Stimulated activated CD4-positive, alpha-beta T cell treated with anti-CD3 and anti-CD28 coated beads, Interleukin-4, amount 100 ng/mL, for 4 hours (primary cell): Measurements from ENCODE around the gene EEPD1.

Source experiments
- DNase-seq, 2 experiments: peaks; one replicate each; pipeline ENCODE4 v3.0.0-alpha.2; 2020

EEPD1 gene

DNA sequence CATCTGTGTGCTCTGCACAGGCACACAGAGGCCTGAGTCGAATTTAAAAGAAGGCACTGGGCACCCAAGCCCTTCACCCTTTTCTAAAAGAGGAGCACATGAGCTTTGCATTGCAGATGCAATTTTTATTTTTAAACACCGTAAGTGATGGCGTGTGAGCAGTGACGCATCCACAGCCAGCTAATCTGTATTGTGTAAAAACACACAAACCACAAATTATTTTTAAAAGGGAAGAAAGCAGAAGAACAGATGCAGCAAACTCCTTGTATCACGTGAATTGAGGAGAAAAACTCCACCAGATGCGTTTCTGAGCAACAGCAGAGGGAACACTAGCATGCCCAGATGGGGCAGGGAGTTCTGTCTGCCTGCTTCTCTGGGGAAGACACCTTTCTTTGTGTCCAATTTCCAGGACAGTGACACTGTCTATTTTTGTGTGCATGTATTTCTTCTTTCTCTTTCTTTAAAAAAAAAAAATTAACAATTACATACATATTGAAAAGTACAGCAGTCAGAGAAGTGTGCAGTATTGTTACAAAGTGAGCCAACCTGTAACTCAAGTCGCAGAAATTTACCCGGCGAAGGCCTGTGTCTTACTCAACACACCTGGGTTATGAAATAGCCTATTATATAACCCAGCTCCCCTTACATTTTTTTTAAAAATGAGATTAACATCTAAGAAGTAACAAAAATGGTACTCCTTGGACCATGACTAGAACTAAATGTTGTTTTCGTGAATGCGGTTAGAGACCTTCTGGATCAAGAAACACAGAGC lies 39.2 kb downstream of the EEPD1 start:
- DNase-seq: no peak

DNA sequence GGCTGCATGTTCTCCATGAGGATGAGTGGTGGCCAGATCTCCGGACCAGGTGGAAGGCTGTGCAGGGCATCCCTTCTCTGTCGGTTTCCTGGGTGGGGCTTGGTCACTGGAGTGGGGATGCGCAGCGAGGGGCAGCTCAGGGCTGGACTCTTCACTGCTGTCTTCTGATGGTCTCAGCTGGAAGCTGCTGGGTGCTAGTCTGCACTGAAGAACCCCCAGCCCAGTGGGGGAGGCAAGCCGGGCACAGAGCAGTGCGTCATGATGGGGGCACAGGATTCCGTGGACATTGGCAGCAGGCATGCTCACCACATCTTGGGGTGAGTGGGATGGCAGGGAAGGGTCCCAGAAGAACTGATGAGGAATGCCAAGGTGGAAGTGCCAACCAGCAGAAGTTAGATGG lies 39.8 kb downstream of the EEPD1 start:
- DNase-seq: no peak

DNA sequence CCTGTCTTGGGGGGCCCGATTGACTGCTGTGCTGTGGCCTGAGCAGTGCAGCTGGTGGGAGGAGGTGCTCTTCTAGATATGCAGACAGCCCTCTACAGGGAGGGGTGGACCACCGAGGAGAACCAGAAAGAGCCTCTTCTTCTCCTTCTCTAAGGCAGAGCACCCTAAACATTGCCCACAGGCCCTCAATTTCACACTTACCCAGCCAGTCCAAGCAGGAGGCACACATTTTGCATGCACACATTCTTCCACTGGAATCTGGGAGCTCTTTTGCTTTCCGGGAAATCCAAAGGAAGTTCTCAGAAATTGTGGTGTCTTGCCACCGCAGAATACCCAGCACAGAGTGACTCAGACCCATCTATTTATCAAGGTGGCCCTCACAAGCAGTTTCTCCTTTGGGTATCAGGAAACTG lies 45.8 kb downstream of the EEPD1 start:
- no peak for DNase-seq

DNA sequence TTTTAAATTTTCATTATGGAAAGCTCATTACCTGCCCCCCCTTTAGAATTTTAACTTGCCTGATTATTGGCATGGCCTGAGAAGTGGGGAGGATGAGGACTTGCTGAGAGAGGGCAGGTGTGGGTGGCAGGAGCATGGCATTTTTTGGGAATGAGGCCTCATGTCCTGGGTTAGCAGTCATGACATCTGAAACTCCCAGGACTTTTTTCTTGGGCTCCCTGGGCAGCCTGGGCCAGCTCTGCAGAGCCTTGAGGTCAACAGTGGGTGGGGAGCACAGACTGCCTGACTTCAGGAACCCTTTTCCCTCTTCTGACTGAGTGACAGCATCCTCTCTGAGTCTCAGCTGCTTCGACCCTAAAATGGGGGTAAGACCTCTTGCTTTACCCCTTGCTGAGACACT lies 46.3 kb downstream of the EEPD1 start:
- DNase-seq: no peak

DNA sequence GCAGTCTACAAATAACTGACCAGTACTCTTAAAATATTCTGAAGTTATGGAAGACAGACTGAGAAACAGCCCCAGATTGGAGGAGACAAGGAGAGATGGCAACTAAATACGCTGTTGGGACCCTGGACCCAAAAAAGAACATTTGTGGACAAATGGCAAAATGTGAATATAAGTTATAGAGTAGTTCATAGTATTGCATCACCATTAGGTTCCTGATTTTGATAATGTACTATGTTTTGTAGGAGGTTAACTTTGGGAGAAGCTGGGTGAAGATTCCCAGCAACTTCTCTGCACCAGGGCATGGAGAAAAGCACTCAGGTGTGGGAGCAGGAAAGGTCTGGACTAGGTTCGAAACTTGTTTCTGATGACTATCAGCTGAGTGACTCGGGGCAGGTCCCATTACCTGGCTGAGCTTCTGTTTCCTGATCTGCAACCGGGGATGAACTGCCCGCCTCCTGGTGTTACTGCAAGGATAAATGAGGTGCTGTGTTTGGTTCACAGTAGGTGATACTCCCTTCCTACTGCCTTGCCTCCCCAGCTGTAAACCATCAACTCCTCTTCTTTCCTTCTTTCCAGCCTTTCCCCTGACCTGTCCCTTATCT lies 48.2 kb downstream of the EEPD1 start:
- DNase-seq: no peak

DNA sequence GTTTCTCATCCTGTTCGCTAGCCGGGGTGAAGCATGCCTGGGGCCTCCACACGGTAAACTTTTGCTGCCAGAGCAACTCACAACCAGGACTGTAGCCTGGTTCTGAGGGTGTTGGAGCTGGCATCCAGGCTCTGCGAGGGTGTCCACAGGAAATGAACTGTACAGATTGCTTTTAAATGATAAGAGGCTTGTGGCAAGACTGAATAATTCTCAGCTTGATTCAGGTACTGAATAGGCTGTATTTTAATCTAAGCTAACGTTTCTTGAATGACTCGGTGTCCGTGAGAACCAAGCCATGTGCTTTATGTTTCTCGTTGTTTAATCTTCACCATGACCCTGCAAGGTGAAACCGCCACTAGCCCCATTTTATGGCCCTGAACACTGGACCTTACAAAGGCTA lies 49.3 kb downstream of the EEPD1 start:
- DNase-seq: no peak

DNA sequence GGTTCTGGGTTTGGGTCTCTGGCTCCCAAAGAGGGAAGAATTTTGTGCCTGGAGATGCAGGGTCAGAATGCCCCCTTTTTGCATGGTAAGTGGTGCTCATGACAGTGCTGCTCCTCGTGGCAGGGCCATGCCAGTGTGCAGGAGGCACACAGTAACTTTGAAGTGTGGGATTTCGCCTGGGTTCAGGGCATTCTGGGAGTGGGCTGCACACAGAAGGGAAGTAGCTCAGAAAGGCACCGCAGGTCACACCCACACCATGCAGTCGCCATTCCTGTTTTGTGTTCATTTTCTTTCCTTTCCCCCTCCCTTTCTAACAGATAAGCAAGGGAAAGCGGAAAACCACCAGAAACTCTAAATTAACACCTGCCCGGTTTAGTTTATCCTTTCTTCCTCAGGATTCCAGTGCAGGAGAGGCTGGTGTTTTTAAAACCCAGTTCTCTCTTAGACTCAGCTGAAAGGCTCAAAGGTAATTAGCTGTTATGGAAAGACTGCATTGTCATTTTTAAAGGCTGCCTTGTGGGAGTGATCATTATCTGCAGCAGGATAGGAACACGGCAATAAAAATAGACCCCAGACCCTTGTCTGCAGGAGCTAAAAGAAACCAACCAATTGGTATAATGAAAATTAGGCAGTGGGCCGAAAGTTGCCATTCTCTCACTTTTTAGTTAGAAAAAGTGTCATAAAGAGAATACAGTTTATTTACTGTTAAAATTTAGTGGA lies 50.2 kb downstream of the EEPD1 start:
- DNase-seq: no peak

DNA sequence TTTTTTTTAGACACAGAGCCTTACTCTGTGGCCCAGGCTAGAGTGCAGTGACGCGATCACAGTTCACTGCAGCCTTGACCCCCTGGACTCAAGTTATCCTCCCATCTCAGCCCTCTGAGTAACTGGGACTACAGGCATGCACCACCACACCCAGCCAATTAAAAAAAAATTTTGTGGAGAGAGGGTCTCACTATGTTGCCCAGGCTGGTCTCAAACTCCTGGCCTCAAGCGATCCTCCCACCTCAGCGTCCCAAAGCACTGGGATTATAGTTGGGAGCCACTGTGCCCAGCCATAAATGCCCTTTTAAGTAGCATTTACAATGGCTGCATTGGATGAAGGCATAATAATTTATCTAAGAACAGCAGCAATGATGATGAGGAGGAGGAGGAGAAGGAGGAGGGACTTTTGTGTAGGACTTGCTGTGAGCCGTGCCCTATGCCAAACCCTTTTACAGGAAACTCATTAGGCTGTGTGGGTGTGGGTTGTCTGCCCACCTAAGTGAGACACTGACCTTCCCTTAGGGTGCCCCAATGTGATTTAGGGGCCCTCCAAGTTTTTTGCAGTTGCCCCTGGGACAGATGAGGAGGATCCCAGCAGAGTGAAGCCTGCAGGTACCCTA lies 51.1 kb downstream of the EEPD1 start:
- DNase-seq: no peak

DNA sequence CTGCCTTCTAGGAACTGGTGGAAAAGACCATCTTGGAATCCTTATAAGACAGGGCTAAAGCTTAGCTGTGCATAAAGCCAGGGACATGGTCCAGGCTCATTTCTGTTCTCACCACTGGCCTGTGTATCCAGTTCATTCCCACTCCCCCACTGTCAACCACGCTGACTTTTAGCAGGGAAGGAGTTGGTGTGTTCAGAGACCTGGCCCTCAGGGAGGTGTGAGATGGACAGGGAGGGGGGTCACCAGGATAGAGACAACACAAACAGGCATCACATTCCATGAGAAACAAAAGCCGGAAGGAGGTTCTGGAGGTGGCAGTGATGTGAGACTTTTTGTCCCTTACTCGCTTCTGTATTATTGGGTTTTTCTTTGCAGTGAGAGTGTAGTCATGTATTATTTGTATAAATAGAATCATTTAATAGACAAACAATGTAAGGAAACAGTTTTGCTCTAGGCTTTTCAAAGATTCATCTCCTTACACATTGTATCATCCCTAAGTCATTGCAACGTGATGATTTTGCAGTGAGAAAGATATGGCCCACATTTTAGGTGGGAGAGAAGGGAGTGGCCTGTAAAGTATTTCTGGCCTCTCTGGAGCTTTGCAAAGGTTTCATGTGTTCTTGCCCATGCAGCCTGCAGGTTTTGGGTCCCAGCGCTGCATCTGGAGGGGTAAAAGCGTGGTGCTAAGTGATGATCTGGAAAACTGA lies 52.0 kb downstream of the EEPD1 start:
- DNase-seq: no peak

DNA sequence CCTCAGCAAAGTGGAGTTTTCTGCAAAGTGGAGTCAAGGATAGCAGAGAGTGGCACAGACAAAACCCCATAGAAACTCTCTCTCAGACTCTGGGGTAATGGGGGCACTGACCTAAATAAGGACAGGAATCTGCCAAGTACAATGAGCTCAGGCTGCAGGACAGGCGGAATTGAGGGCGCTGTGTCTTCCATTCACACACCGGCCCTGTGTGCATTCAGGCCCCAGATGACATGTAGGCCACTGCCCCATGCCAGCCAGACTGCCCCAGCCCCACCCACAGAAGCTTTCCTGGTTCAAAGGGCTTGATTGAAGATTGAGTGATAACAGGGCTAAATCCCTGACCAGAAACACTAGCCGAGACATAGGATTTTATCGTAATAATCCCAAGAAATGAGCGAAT lies 52.7 kb downstream of the EEPD1 start:
- no peak for DNase-seq

DNA sequence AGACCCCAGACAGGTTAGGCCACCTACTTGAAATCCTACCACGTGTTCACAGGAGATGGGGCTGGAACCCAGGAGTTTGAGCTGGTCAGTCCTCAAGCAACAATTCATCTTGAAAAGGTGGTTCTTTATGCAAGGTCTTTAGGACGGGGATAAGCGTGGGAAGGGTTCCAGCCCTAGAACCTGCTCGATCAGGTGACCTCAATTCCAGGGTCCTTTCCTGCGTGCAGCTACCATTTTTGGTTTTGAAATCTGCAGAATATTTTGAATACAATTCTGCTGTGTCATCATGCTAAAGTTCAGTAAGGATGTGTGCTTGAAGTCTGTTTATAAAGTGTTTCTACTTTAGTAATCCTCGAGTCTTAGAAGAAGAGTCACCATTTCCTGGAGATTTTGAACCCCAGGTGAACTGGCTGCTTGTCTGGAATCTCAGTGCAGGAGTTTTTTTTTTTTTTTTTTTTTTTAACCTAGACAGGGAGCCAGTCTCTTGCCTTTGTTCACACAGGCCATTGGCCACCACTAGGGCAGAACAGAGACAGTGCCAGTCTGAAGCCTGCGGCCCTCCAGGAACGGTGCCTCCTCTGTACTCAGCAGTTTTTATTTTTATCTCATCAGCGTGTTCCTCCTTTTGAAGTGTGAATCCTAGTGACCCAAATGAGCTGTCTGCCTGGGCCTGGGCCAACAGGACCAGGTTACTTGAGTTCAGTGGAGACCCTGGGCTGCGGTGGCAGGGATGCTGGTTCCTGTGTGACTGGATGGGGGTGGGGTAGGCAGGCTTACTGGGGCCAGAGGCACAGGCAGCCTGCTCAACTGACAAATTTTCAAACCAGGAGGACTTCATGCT lies 54.6 kb downstream of the EEPD1 start:
- no peak for DNase-seq

DNA sequence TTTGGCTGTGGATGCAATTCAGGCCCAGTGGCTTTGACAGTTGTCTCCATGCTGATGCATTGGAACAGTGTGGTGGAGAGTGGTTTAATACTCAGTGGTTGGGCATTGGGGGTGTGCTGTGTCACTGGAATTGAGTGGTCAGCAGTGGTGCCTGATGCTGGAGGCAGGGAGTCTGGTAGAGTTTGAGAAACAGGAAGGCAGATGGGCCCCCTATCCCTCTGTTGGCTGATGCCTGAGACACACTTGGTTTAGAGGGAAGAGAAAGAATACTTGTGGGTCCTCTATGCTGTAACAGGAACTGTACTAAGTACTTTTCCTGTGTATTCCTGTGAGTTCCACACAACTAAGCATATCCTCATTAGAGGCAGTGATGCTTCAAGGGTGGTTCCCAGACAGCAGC lies 55.4 kb downstream of the EEPD1 start:
- no peak for DNase-seq

DNA sequence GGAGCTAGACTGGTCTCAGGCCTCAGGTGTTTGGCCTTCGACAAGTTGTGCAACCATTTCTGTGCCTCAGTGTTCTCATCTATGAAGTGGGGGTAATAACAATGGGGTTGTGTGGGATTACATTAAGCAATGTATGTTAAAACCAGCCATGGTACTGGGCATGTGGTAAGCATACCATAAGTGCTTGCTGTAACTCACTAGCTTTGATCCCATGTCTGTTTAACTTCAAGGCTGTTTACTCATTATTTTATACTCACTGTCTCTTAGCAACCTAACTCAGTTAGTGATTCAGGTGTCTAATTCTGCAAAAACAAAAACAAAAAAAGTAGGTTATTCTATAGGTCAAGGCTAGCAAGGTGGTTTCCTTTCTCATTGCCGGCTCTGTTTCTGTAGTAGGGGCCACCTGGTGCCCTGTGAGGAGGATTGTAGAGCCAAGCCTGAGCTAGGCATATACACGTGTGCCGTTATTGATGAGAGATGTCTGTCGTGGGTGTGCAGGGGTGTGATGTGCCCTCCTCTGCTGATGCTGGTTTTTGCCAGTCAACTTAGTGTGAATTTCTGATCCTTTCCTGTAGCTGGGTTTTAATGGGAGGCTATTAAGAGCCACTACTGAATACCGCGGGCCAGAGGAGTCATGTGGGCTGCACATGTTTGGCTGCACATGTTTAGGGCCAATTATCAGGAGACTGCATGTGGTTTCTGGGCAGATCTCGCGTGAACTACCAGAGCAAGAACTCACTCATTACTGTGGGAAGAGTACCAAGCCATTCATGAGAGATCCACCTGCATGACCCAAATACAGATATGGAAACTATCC lies 56.2 kb downstream of the EEPD1 start:
- DNase-seq: no peak

DNA sequence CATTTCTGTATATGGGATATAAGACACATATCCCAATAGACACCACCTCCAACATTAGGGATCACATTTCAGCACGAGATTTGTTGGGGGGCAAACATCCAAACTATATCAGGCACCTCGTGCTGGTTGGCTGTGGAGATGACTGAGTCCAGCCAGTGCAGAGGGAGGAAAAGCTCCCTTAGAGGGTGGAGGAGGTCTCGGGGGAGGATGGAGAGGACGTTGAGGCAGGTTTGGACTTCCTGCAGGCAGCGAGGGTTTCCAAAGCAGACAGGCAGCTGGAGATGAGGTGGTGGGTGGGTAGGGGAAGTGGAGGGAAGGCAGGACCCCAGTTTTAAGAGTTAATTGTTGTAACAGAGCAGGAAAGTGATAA lies 56.7 kb downstream of the EEPD1 start:
- DNase-seq: no peak

DNA sequence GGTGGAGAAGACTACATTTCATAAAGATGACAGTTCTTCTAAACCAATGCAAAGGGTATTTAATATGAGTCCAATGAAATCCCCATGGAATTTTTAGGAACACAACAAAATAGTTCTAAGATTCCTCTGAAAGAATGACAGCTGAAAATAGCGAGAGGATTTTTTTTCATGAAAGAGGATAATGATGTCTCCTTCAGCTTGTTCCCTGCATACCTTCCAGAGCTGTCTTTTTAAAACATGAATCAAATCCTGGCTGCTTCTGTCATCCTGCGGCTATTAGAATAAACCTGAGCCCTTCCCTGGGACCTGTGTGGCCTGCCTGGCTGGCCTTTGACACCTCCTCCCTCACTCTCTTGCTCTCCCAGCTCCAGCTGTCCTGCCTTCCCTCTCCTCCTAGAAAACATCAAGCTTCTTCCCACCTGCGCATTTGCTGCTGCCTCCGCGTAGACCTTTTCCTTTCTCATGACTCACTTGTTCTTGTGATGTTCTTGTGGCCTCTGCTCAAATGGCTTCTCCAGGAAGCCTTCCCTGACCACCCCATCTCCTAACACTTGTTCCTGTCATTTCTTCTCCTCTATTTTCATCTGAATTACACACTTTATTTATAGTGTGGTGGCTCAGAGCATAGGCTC lies 57.4 kb downstream of the EEPD1 start:
- DNase-seq: no peak

DNA sequence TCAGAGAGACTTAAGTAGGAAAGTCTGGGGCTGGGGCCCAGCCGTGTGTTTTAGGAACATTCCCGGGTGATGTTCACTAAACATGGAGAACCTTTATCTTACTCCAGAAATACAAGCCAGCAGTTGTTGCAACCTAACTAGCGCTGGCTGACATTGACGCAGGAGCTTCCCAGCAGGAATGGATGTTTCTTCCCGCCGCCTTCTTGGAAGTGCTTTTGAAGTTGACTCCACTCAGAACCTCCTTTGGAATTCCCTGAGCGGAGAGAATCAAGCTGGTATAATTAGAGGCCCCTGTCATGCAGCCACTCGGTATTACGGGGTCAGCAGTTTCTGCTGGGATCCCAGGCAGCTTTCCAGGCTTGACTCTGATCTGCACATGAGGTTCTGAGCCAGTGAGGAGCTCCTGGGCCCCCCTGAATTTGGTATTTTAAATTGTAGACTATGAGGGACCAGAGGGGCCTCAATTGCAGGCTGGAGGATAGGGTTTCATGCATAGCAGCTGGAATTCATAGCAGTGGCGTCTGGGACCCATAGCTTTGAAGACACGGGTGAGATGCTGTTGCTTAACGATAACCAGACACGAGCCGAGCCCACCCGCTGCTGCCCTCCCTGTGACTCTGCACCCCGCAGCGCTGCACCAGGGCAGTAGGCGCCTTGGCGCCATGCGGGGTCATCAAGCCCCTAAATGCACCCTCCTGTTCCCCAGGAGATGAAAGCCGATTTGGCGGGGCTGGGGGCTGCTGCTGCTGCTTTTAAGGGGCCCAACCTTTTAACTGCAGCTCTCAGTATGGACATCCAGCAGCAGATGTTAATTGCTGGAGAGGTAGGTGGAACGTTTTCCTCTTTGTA lies 61.8 kb downstream of the EEPD1 start:
- DNase-seq: no peak

DNA sequence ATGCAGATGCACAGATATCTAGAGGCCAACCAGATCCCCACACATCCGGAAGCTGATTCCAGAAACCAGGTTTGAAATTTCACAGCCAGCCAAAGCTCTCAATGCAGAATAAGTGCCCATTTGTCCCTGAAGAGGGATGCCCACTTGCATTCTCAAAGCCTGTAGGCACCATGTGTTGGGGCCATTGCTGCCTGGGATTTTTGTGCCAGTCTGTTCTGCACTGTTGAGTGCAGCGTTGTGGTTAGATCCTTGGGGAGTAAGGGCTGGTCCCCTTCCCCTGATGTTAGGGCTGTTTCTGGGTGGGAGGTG lies 62.4 kb downstream of the EEPD1 start:
- no peak for DNase-seq

DNA sequence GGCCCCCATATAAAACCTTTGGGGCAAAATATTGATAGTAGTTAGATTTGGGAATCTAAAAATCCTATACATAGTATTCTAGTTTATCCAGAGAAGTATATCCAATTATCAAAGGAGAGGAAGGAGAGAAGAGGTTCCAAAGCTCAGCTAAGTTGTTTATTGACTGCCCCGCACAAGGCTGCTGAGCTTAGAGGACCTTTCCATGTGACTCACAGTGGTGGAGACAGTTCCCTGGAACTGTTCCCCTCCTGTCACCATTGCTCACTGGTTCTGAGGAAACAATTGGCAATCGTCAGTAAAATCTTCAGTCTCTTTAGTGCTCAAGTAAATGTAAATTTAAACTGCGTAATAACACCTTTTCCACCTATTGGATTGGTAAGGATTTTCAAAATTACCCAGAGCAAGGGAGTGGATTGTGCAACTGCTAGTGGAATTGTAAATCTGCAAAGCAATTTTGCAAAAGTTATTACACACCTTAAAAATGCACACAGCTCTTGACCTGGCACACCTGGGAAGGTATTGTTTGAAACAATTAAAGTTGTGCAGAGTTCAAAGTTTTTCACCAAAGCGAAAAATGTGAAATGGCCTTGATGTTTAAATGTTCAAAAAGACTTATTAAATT lies 63.1 kb downstream of the EEPD1 start:
- DNase-seq: no peak

DNA sequence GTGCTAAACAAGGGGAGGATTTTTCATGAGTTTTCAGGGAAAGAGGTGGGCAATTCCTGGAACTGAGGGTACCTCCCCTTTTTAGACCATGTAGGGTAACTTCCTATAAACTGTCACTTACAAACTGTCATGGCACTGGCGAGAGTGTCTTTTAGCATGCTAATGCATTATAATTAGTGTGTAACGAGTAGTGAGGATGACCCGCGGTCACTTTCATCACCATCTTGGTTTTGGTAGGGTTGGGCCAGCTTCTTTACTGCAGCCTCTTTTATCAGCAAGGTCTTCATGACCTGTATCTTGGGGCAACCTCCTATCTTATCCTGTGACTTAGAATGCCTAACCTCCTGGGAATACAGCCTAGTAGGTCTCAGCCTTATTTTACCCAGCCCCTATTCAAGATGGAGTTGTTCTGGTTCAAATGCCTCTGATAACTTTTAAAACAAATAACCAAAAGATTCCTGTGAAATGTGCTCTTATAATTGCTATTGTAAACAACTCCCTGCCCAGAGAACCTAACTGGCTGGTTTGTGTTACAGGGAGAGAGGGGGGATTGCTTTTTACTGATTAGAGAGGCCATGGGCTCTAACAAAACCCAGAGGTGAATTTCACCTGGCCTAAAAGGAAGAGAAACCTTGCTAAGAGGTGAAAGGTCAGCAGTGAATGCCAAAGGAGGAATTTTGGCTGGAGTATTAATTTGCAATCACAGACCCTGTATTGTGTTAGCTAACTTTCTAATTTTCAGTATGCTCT lies 64.3 kb downstream of the EEPD1 start:
- no peak for DNase-seq
